Ascending aorta (tissue), 2 donors: ENCODE measurements around the gene LRP11. TPM values are rescaled to one million over a fixed set of nuclear protein-coding genes. Genes with fewer than 3 reads are reported as not detected.

Experiments used
- DNase-seq, 2 donors: peaks; one replicate each; pipeline ENCODE4 v3.0.0-alpha.2; 2019; ENCODE audit warnings: low spot score in 2 of 2
- H3K27ac ChIP-seq, 2 donors: fragments of 200-600 bp; sonication (generic); one replicate each; pipeline ENCODE4 v1.5.1; 2016 to 2017; ENCODE audit warnings: mild to moderate bottlenecking in 1 of 2
- H3K27me3 ChIP-seq: fragments of 200-600 bp; sonication (generic); one replicate; pipeline ENCODE4 v1.5.1; 2017
- H3K36me3 ChIP-seq, 2 donors: fragments of 200-600 bp; sonication (generic); one replicate each; pipeline ENCODE4 v1.5.1; 2016
- H3K4me1 ChIP-seq, 2 donors: fragments of 200-600 bp; sonication (generic); one replicate each; pipeline ENCODE4 v1.5.1; 2016 to 2017; ENCODE audit warnings: mild to moderate bottlenecking in 1 of 2
- H3K4me3 ChIP-seq, 2 donors: fragments of 200-600 bp; sonication (generic); one replicate each; pipeline ENCODE4 v1.5.1; 2016 to 2017; ENCODE audit warnings: mild to moderate bottlenecking in 1 of 2
- H3K9me3 ChIP-seq, 2 donors: fragments of 200-600 bp; sonication (generic); one replicate each; pipeline ENCODE4 v1.5.1; 2016
- CTCF ChIP-seq, 3 experiments: fragments of 200-600 bp in 2 of 3; fragments of 450-650 bp in 1 of 3; sonication (generic) in 2 of 3; IDR thresholded peaks; one replicate each; pipeline ENCODE4 v1.5.1; 2016 to 2019; ENCODE audit warnings: antibody characterized with exemption in 3 of 3, mild to moderate bottlenecking in 1 of 3, moderate library complexity in 1 of 3
- intact Hi-C: fragments of 100-400 bp; cut with DNase I; formaldehyde crosslinking; loops from one replicate; pipeline ENCODE4 v1.15.1; 2023
- total RNA-seq: library from RNA; depleted of rRNA; stranded (reverse); fragments of >200 nt; gene quantifications from one replicate; pipeline ENCODE4 v1.1.0, GENCODE V29; 2016

LRP11 gene
- total RNA-seq, 1 donor from 2014 or later, result 39.1 TPM

GRCh38 chr6:149823013-149823412, 41.1 kb downstream of the LRP11 start:
- no peaks in the 10 kb centered on the region for H3K4me1 ChIP-seq
- no peak overlapping the region for H3K4me3 ChIP-seq
- H3K36me3 ChIP-seq, result peaks cover 0 to 18% of the 10 kb centered on the region in 2 donors
- no peaks in the 10 kb centered on the region for H3K9me3 ChIP-seq
- H3K27me3 ChIP-seq, result no peaks in the 10 kb centered on the region
- no peak for DNase-seq
- no peak for TF ChIP-seq CTCF (IDR thresholded peaks at IDR 0.05)
- intact Hi-C loops, result no loop called here
- no peak overlapping the region for H3K27ac ChIP-seq

- TF ChIP-seq CTCF (IDR thresholded peaks at IDR 0.05), result no peak
- H3K27ac ChIP-seq, result peak overlapping the region in 1 of 2 donors; percentile 13
- H3K27me3 ChIP-seq, result no peaks in the 10 kb centered on the region
- H3K4me3 ChIP-seq, result no peak overlapping the region
- no peaks in the 10 kb centered on the region for H3K9me3 ChIP-seq
- intact Hi-C loops, result no loop called here
- H3K4me1 ChIP-seq, result no peaks in the 10 kb centered on the region
- DNase-seq, result no peak
- peaks cover 0 to 18% of the 10 kb centered on the region in 2 donors for H3K36me3 ChIP-seq
These were observed 42.7 kb downstream of the LRP11 start for GRCh38 chr6:149821492-149821891.

GRCh38 chr6:149820506-149820905, 43.7 kb downstream of the LRP11 start:
- intact Hi-C loops, result no loop called here
- no peak for DNase-seq
- no peaks in the 10 kb centered on the region for H3K9me3 ChIP-seq

GRCh38 chr6:149815788-149816187, 48.4 kb downstream of the LRP11 start:
- Histone ChIP-seq H3K27ac (no peak overlapping the region), H3K36me3 (peaks cover 4 to 22% of the 10 kb centered on the region in 2 donors), H3K9me3 (no peaks in the 10 kb centered on the region), H3K4me1 (no peaks in the 10 kb centered on the region), H3K27me3 (no peaks in the 10 kb centered on the region), H3K4me3 (no peak overlapping the region)
- no peak for DNase-seq
- TF ChIP-seq CTCF (IDR thresholded peaks at IDR 0.05), result no peak
- intact Hi-C loops, result no loop called here

More at GRCh38 chr6:149820506-149820905, 43.7 kb downstream of the LRP11 start:
- H3K4me3 ChIP-seq, result no peak overlapping the region
- H3K4me1 ChIP-seq, result no peaks in the 10 kb centered on the region
- H3K36me3 ChIP-seq, result peaks cover 0 to 9% of the 10 kb centered on the region in 2 donors
- TF ChIP-seq CTCF (IDR thresholded peaks at IDR 0.05), result no peak
- H3K27ac ChIP-seq, result no peak overlapping the region
- H3K27me3 ChIP-seq, result no peaks in the 10 kb centered on the region

- no peak overlapping the region for H3K27ac ChIP-seq
- no peak for DNase-seq
- TF ChIP-seq CTCF (IDR thresholded peaks at IDR 0.05), result no peak
- no peak overlapping the region for H3K4me3 ChIP-seq
- peaks cover 12 to 32% of the 10 kb centered on the region in 2 donors for H3K36me3 ChIP-seq
- no peaks in the 10 kb centered on the region for H3K4me1 ChIP-seq
- intact Hi-C loops, result no loop called here
- no peaks in the 10 kb centered on the region for H3K27me3 ChIP-seq
- H3K9me3 ChIP-seq, result no peaks in the 10 kb centered on the region
These were observed 50.8 kb downstream of the LRP11 start for GRCh38 chr6:149813351-149813750.

- peaks cover 12 to 37% of the 10 kb centered on the region in 2 donors for H3K36me3 ChIP-seq
- intact Hi-C loops, result no loop called here
- no peak overlapping the region for H3K27ac ChIP-seq
- TF ChIP-seq CTCF (IDR thresholded peaks at IDR 0.05), result no peak
- H3K4me3 ChIP-seq, result no peak overlapping the region
- no peaks in the 10 kb centered on the region for H3K4me1 ChIP-seq
- H3K9me3 ChIP-seq, result no peaks in the 10 kb centered on the region
- no peak for DNase-seq
- no peaks in the 10 kb centered on the region for H3K27me3 ChIP-seq
These were observed 54.4 kb downstream of the LRP11 start for GRCh38 chr6:149809798-149810197.
